Measurements from ENCODE around the gene CCDC88C.

Gene CCDC88C

GRCh38 chr14:91273885-91274273, 143.7 kb downstream of the CCDC88C start:
- Histone ChIP-seq H2AFZ (ENCODE audit: insufficient read depth, low read length, poor library complexity) (no peak overlapping the region), H3K4me2 (ENCODE audit: low read length) (no peak overlapping the region), H2BK120ac (ENCODE audit: insufficient read depth, low read length, poor library complexity) (no peak overlapping the region), H3K79me1 (ENCODE audit: low read length) (no peaks in the 10 kb centered on the region), H4K91ac (ENCODE audit: low read depth, low read length) (no peak overlapping the region), H3K79me2 (ENCODE audit: control insufficient read depth, insufficient read depth, low read length, poor library complexity) (no peaks in the 10 kb centered on the region), H4K8ac (ENCODE audit: low read depth, low read length) (no peak overlapping the region), H3K18ac (ENCODE audit: low read length) (no peak overlapping the region), H3K4me3 (ENCODE audit: low read depth, low read length) (no peak overlapping the region), H3K9me3 (ENCODE audit: insufficient read depth, low read depth, low read length) (no peaks in the 10 kb centered on the region), H2BK5ac (ENCODE audit: low read depth, low read length, poor library complexity) (no peak overlapping the region), H3K27ac (ENCODE audit: low read depth, low read length) (no peak overlapping the region), H3K4ac (ENCODE audit: low read depth, low read length) (no peak overlapping the region), H3K14ac (ENCODE audit: low read length) (no peak overlapping the region), H3K36me3 (ENCODE audit: control insufficient read depth in 1 of 2, insufficient read depth in 2 of 2, low read length in 2 of 2) (peaks cover 6 to 9% of the 10 kb centered on the region in 2 experiments), H3K23ac (ENCODE audit: low read length) (no peak overlapping the region), H2AK5ac (ENCODE audit: low read length) (no peak overlapping the region), H3K9ac (ENCODE audit: low read length) (no peak overlapping the region), H4K12ac (ENCODE audit: low read depth, low read length) (no peak overlapping the region), H3K27me3 (ENCODE audit: insufficient read depth, low read length) (no peaks in the 10 kb centered on the region), H2BK12ac (ENCODE audit: low read length) (no peak overlapping the region), H3K4me1 (ENCODE audit: control insufficient read depth in 1 of 2, insufficient read depth in 2 of 2, low read length in 2 of 2) (no peaks in the 10 kb centered on the region)
- no peak for DNase-seq
- no CpG with 5 or more reads among the region's 13 CpGs for WGBS (ENCODE audit: extremely low coverage, insufficient coverage, insufficient read length)

GRCh38 chr14:91273273-91273884, 144.2 kb downstream of the CCDC88C start:
- Histone ChIP-seq H3K79me1 (ENCODE audit: low read length) (no peaks in the 10 kb centered on the region), H4K12ac (ENCODE audit: low read depth, low read length) (no peak overlapping the region), H4K91ac (ENCODE audit: low read depth, low read length) (no peak overlapping the region), H4K8ac (ENCODE audit: low read depth, low read length) (no peak overlapping the region), H2BK5ac (ENCODE audit: low read depth, low read length, poor library complexity) (no peak overlapping the region), H3K9me3 (ENCODE audit: insufficient read depth, low read depth, low read length) (no peaks in the 10 kb centered on the region), H3K27me3 (ENCODE audit: insufficient read depth, low read length) (no peaks in the 10 kb centered on the region), H3K23ac (ENCODE audit: low read length) (no peak overlapping the region), H2BK120ac (ENCODE audit: insufficient read depth, low read length, poor library complexity) (no peak overlapping the region), H2AFZ (ENCODE audit: insufficient read depth, low read length, poor library complexity) (no peak overlapping the region), H3K4me1 (ENCODE audit: control insufficient read depth in 1 of 2, insufficient read depth in 2 of 2, low read length in 2 of 2) (no peaks in the 10 kb centered on the region), H2BK12ac (ENCODE audit: low read length) (no peak overlapping the region), H3K4me2 (ENCODE audit: low read length) (no peak overlapping the region), H3K14ac (ENCODE audit: low read length) (no peak overlapping the region), H3K4ac (ENCODE audit: low read depth, low read length) (no peak overlapping the region), H3K27ac (ENCODE audit: low read depth, low read length) (no peak overlapping the region), H3K4me3 (ENCODE audit: low read depth, low read length) (no peak overlapping the region), H2AK5ac (ENCODE audit: low read length) (no peak overlapping the region), H3K9ac (ENCODE audit: low read length) (no peak overlapping the region), H3K36me3 (ENCODE audit: control insufficient read depth in 1 of 2, insufficient read depth in 2 of 2, low read length in 2 of 2) (peaks cover 6 to 9% of the 10 kb centered on the region in 2 experiments), H3K79me2 (ENCODE audit: control insufficient read depth, insufficient read depth, low read length, poor library complexity) (no peaks in the 10 kb centered on the region), H3K18ac (ENCODE audit: low read length) (no peak overlapping the region)
- no peak for DNase-seq
- no CpG with 5 or more reads among the region's 27 CpGs for WGBS (ENCODE audit: extremely low coverage, insufficient coverage, insufficient read length)

- H3K27ac ChIP-seq (ENCODE audit: low read depth, low read length), result no peak overlapping the region
- no peak overlapping the region for H4K8ac ChIP-seq (ENCODE audit: low read depth, low read length)
- no peak overlapping the region for H3K23ac ChIP-seq (ENCODE audit: low read length)
- no peaks in the 10 kb centered on the region for H3K27me3 ChIP-seq (ENCODE audit: insufficient read depth, low read length)
- H4K91ac ChIP-seq (ENCODE audit: low read depth, low read length), result no peak overlapping the region
- no peaks in the 10 kb centered on the region for H3K9me3 ChIP-seq (ENCODE audit: insufficient read depth, low read depth, low read length)
- H2BK12ac ChIP-seq (ENCODE audit: low read length), result no peak overlapping the region
- no peak overlapping the region for H4K12ac ChIP-seq (ENCODE audit: low read depth, low read length)
- no peak overlapping the region for H3K4ac ChIP-seq (ENCODE audit: low read depth, low read length)
- H2AK5ac ChIP-seq (ENCODE audit: low read length), result no peak overlapping the region
- no peak overlapping the region for H2BK120ac ChIP-seq (ENCODE audit: insufficient read depth, low read length, poor library complexity)
- no peaks in the 10 kb centered on the region for H3K79me1 ChIP-seq (ENCODE audit: low read length)
- WGBS (ENCODE audit: extremely low coverage, insufficient coverage, insufficient read length), result no CpG with 5 or more reads among the region's 43 CpGs
- H3K9ac ChIP-seq (ENCODE audit: low read length), result no peak overlapping the region
- no peak for DNase-seq
- peaks cover 5 to 6% of the 10 kb centered on the region in 2 experiments for H3K36me3 ChIP-seq (ENCODE audit: control insufficient read depth in 1 of 2, insufficient read depth in 2 of 2, low read length in 2 of 2)
- no peak overlapping the region for H3K14ac ChIP-seq (ENCODE audit: low read length)
- no peak overlapping the region for H2AFZ ChIP-seq (ENCODE audit: insufficient read depth, low read length, poor library complexity)
- no peak overlapping the region for H3K18ac ChIP-seq (ENCODE audit: low read length)
- no peak overlapping the region for H3K4me2 ChIP-seq (ENCODE audit: low read length)
- no peak overlapping the region for H2BK5ac ChIP-seq (ENCODE audit: low read depth, low read length, poor library complexity)
- no peak overlapping the region for H3K4me3 ChIP-seq (ENCODE audit: low read depth, low read length)
- no peaks in the 10 kb centered on the region for H3K79me2 ChIP-seq (ENCODE audit: control insufficient read depth, insufficient read depth, low read length, poor library complexity)
- no peaks in the 10 kb centered on the region for H3K4me1 ChIP-seq (ENCODE audit: control insufficient read depth in 1 of 2, insufficient read depth in 2 of 2, low read length in 2 of 2)
Observed at GRCh38 chr14:91272341-91273272, 145.0 kb downstream of the CCDC88C start.

- Histone ChIP-seq H2AK5ac (ENCODE audit: low read length) (no peak overlapping the region), H3K4me3 (ENCODE audit: low read depth, low read length) (no peak overlapping the region), H4K12ac (ENCODE audit: low read depth, low read length) (no peak overlapping the region), H3K4ac (ENCODE audit: low read depth, low read length) (no peak overlapping the region), H2BK5ac (ENCODE audit: low read depth, low read length, poor library complexity) (no peak overlapping the region), H4K8ac (ENCODE audit: low read depth, low read length) (no peak overlapping the region), H2AFZ (ENCODE audit: insufficient read depth, low read length, poor library complexity) (no peak overlapping the region), H3K9ac (ENCODE audit: low read length) (no peak overlapping the region), H3K79me2 (ENCODE audit: control insufficient read depth, insufficient read depth, low read length, poor library complexity) (no peaks in the 10 kb centered on the region), H4K91ac (ENCODE audit: low read depth, low read length) (no peak overlapping the region), H2BK120ac (ENCODE audit: insufficient read depth, low read length, poor library complexity) (no peak overlapping the region), H3K14ac (ENCODE audit: low read length) (no peak overlapping the region), H3K36me3 (ENCODE audit: control insufficient read depth in 1 of 2, insufficient read depth in 2 of 2, low read length in 2 of 2) (peaks cover 3 to 6% of the 10 kb centered on the region in 2 experiments), H3K4me2 (ENCODE audit: low read length) (no peak overlapping the region), H3K27me3 (ENCODE audit: insufficient read depth, low read length) (no peaks in the 10 kb centered on the region), H3K23ac (ENCODE audit: low read length) (no peak overlapping the region), H3K27ac (ENCODE audit: low read depth, low read length) (no peak overlapping the region), H3K18ac (ENCODE audit: low read length) (no peak overlapping the region), H3K9me3 (ENCODE audit: insufficient read depth, low read depth, low read length) (no peaks in the 10 kb centered on the region), H3K4me1 (ENCODE audit: control insufficient read depth in 1 of 2, insufficient read depth in 2 of 2, low read length in 2 of 2) (no peaks in the 10 kb centered on the region), H3K79me1 (ENCODE audit: low read length) (no peaks in the 10 kb centered on the region), H2BK12ac (ENCODE audit: low read length) (no peak overlapping the region)
- no CpG with 5 or more reads among the region's 9 CpGs for WGBS (ENCODE audit: extremely low coverage, insufficient coverage, insufficient read length)
- DNase-seq, result no peak
Observed at GRCh38 chr14:91271639-91272038, 146.0 kb downstream of the CCDC88C start.

Data from trophoblast cell (in vitro differentiated cells and primary cell).